ENCODE results near the gene YWHAE.

GRCh38 chr17:1399679-1400512, at the start of gene YWHAE:
- TF ChIP-seq ZNF384 (IDR thresholded peaks at IDR 0.05) (no peak), SUZ12 (IDR thresholded peaks at IDR 0.05) (no peak), SP1 (IDR thresholded peaks at IDR 0.05) (no peak), HDGF (IDR thresholded peaks at IDR 0.05; ENCODE audit: borderline replicate concordance) (0 out of 2 replicates have a peak, but pooled peaks have one; percentile 27), FOXA1 (IDR thresholded peaks at IDR 0.05) (no peak), ELF4 (IDR thresholded peaks at IDR 0.05) (peak; percentile 91), BHLHE40 (IDR thresholded peaks at IDR 0.05; ENCODE audit: borderline replicate concordance) (no peak), FOXM1 (IDR thresholded peaks at IDR 0.05; ENCODE audit: borderline replicate concordance) (peak; percentile 86), ARNT (IDR thresholded peaks at IDR 0.05) (0 out of 2 replicates have a peak, but pooled peaks have one; percentile 8), CTBP1 (IDR thresholded peaks at IDR 0.05; ENCODE audit: borderline replicate concordance) (no peak), NFRKB (IDR thresholded peaks at IDR 0.05) (peak; percentile 98), FOXK2 (IDR thresholded peaks at IDR 0.05) (no peak)
- TF ChIP-seq, protein P1, sequence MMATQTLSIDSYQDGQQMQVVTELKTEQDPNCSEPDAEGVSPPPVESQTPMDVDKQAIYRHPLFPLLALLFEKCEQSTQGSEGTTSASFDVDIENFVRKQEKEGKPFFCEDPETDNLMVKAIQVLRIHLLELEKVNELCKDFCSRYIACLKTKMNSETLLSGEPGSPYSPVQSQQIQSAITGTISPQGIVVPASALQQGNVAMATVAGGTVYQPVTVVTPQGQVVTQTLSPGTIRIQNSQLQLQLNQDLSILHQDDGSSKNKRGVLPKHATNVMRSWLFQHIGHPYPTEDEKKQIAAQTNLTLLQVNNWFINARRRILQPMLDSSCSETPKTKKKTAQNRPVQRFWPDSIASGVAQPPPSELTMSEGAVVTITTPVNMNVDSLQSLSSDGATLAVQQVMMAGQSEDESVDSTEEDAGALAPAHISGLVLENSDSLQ (IDR thresholded peaks at IDR 0.05), result no peak

Data from HEK293T (cell line).